Measurements from ENCODE around the gene FBXO42. TPM values are rescaled to one million over a fixed set of nuclear protein-coding genes. Genes with fewer than 3 reads are reported as not detected.

Gene FBXO42
- total and polyA plus RNA-seq, 2 of the 13 experiments (the other 11 are each of a cell fraction or from before 2014, with no cell fraction given): 7.6 to 17.5 TPM

GRCh38 chr1:16351994-16352841, at the start of gene FBXO42 (continued):
- peak; percentile 52; the same call in 1 of the 2 replicates for TF ChIP-seq ZNF605 (CRISPR knock-in tag; IDR thresholded peaks at IDR 0.05)
- TF ChIP-seq, protein P1, sequence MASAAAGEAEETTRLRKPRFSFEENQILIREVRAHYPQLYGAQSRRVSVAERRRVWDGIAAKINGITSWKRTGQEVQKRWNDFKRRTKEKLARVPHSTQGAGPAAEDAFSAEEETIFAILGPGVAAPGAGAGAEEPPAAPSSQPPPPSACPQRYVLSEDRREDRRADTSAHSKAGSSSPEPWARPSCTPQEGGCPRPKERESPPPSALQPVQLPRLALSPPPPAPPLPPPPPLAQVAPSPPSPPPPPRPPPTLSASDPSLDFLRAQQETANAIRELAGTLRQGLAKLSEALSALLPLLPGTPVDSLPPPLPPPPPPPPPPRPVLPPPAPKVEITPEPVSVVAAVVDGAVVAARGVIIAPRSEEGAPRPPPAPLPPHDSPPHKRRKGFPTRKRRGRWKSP (CRISPR knock-in tag; IDR thresholded peaks at IDR 0.05): 0 out of 2 replicates have a peak, but pooled peaks have one; percentile 48
- TF ChIP-seq ZFX (CRISPR knock-in tag; IDR thresholded peaks at IDR 0.05; ENCODE audit: low read depth): peak; percentile 96
- peak; percentile 34; the same call in 1 of the 2 replicates for TF ChIP-seq ZNF124 (CRISPR knock-in tag; IDR thresholded peaks at IDR 0.05)
- TF ChIP-seq ZNF543 (CRISPR knock-in tag; IDR thresholded peaks at IDR 0.05): peak; percentile 92
- no peak; the same call in 1 of the 2 replicates for TF ChIP-seq ZBTB42 (CRISPR knock-in tag; IDR thresholded peaks at IDR 0.05)
- TF ChIP-seq, protein P2, sequence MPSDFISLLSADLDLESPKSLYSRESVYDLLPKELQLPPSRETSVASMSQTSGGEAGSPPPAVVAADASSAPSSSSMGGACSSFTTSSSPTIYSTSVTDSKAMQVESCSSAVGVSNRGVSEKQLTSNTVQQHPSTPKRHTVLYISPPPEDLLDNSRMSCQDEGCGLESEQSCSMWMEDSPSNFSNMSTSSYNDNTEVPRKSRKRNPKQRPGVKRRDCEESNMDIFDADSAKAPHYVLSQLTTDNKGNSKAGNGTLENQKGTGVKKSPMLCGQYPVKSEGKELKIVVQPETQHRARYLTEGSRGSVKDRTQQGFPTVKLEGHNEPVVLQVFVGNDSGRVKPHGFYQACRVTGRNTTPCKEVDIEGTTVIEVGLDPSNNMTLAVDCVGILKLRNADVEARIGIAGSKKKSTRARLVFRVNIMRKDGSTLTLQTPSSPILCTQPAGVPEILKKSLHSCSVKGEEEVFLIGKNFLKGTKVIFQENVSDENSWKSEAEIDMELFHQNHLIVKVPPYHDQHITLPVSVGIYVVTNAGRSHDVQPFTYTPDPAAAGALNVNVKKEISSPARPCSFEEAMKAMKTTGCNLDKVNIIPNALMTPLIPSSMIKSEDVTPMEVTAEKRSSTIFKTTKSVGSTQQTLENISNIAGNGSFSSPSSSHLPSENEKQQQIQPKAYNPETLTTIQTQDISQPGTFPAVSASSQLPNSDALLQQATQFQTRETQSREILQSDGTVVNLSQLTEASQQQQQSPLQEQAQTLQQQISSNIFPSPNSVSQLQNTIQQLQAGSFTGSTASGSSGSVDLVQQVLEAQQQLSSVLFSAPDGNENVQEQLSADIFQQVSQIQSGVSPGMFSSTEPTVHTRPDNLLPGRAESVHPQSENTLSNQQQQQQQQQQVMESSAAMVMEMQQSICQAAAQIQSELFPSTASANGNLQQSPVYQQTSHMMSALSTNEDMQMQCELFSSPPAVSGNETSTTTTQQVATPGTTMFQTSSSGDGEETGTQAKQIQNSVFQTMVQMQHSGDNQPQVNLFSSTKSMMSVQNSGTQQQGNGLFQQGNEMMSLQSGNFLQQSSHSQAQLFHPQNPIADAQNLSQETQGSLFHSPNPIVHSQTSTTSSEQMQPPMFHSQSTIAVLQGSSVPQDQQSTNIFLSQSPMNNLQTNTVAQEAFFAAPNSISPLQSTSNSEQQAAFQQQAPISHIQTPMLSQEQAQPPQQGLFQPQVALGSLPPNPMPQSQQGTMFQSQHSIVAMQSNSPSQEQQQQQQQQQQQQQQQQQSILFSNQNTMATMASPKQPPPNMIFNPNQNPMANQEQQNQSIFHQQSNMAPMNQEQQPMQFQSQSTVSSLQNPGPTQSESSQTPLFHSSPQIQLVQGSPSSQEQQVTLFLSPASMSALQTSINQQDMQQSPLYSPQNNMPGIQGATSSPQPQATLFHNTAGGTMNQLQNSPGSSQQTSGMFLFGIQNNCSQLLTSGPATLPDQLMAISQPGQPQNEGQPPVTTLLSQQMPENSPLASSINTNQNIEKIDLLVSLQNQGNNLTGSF (CRISPR knock-in tag; IDR thresholded peaks at IDR 0.05): peak; percentile 60; the same call in 1 of the 2 replicates
- peak; percentile 83 for TF ChIP-seq ZNF264 (CRISPR knock-in tag; IDR thresholded peaks at IDR 0.05)
- peak; percentile 55; the same call in 1 of the 2 replicates for TF ChIP-seq MAZ (IDR thresholded peaks at IDR 0.05; ENCODE audit: borderline replicate concordance, low read depth, low read length)
- TF ChIP-seq MAZ (CRISPR knock-in tag; IDR thresholded peaks at IDR 0.05; ENCODE audit: low read depth): peak; percentile 86
- TF ChIP-seq, protein P3, sequence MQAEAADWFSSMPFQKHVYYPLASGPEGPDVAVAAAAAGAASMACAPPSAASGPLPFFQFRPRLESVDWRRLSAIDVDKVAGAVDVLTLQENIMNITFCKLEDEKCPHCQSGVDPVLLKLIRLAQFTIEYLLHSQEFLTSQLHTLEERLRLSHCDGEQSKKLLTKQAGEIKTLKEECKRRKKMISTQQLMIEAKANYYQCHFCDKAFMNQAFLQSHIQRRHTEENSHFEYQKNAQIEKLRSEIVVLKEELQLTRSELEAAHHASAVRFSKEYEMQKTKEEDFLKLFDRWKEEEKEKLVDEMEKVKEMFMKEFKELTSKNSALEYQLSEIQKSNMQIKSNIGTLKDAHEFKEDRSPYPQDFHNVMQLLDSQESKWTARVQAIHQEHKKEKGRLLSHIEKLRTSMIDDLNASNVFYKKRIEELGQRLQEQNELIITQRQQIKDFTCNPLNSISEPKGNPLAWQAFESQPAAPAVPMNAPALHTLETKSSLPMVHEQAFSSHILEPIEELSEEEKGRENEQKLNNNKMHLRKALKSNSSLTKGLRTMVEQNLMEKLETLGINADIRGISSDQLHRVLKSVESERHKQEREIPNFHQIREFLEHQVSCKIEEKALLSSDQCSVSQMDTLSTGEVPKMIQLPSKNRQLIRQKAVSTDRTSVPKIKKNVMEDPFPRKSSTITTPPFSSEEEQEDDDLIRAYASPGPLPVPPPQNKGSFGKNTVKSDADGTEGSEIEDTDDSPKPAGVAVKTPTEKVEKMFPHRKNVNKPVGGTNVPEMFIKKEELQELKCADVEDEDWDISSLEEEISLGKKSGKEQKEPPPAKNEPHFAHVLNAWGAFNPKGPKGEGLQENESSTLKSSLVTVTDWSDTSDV (CRISPR knock-in tag; IDR thresholded peaks at IDR 0.05): peak; percentile 29; the same call in 1 of the 2 replicates
- TF ChIP-seq AHR (CRISPR knock-in tag; IDR thresholded peaks at IDR 0.05): peak; percentile 62; the same call in 1 of the 2 replicates
- no peak for TF ChIP-seq NAIF1 (CRISPR knock-in tag; IDR thresholded peaks at IDR 0.05; ENCODE audit: borderline replicate concordance)
- 0 out of 2 replicates have a peak, but pooled peaks have one; percentile 57 for TF ChIP-seq ZSCAN20 (CRISPR knock-in tag; IDR thresholded peaks at IDR 0.05; ENCODE audit: borderline replicate concordance)
- TF ChIP-seq ZNF629 (CRISPR knock-in tag; conservative IDR thresholded peaks at IDR 0.05): 0 out of 2 replicates have a peak, but pooled peaks have one; percentile 49
- TF ChIP-seq ZSCAN5A (CRISPR knock-in tag; IDR thresholded peaks at IDR 0.05; ENCODE audit: borderline replicate concordance): peak; percentile 49; the same call in 1 of the 2 replicates
- TF ChIP-seq STAT5B (CRISPR knock-in tag; IDR thresholded peaks at IDR 0.05): no peak
